DND-41 (cell line): ENCODE data around the gene HSPA12B.

Experiments
- EZH2 ChIP-seq: IDR thresholded peaks from 3 replicates; pipeline ENCODE4 v1.6.1; 2012; ENCODE audit warnings: borderline replicate concordance, low read depth, mild to moderate bottlenecking, moderate library complexity, low read length, inconsistent platforms; ENCODE audit not compliant: severe bottlenecking
- TF ChIP-seq, protein P1 (sequence below): IDR thresholded peaks from 2 replicates; pipeline ENCODE4 v1.5.1; 2012; ENCODE audit warnings: borderline replicate concordance, low read length, moderate library complexity, mild to moderate bottlenecking; ENCODE audit not compliant: poor library complexity, severe bottlenecking; ENCODE audit errors: extremely low read depth

- TF ChIP-seq, protein P1, sequence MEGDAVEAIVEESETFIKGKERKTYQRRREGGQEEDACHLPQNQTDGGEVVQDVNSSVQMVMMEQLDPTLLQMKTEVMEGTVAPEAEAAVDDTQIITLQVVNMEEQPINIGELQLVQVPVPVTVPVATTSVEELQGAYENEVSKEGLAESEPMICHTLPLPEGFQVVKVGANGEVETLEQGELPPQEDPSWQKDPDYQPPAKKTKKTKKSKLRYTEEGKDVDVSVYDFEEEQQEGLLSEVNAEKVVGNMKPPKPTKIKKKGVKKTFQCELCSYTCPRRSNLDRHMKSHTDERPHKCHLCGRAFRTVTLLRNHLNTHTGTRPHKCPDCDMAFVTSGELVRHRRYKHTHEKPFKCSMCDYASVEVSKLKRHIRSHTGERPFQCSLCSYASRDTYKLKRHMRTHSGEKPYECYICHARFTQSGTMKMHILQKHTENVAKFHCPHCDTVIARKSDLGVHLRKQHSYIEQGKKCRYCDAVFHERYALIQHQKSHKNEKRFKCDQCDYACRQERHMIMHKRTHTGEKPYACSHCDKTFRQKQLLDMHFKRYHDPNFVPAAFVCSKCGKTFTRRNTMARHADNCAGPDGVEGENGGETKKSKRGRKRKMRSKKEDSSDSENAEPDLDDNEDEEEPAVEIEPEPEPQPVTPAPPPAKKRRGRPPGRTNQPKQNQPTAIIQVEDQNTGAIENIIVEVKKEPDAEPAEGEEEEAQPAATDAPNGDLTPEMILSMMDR: peak; percentile 99
- TF ChIP-seq EZH2: no peak
These were observed 21.6 kb upstream of the HSPA12B start for GRCh38 chr20:3710703-3711483.
